ENCODE results near the gene SOX1. TPM values are rescaled to one million over a fixed set of nuclear protein-coding genes. Genes with fewer than 3 reads are reported as not detected.

SOX1 gene
- total and polyA plus RNA-seq, 2 donors (not counting 1 experiment from before 2014, with no cell fraction given), result not detected

DNA sequence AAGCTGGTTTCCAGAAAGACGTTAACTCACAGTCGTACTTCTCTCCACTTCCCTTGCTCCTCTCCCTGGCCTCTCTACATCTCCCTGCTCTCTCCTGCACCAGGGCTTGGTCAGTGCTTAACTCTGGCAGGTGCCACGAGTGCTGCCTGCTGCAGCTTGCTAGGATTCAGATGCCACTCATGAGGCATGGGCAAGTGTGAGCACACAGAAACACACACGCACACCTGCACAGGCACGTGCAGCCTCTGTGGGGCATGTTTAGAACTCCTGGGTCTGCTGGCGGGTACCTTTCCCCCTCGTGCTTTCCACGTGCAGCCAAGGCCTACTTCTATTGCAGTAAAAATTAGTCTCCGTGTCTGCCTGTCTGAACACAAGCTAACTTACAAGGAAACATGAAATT is 31.8 kb downstream of the SOX1 start:
- Mint-ChIP-seq H3K4me1 (no peaks in the 10 kb centered on the region), H3K27ac (no peak overlapping the region), H3K4me3 (no peak overlapping the region), H3K27me3 (peaks cover 55% of the 10 kb centered on the region), H3K9me3 (ENCODE audit: insufficient read depth) (no peaks in the 10 kb centered on the region)
- POLR2A ChIA-PET, result no interaction called here
- Histone ChIP-seq H4K20me1 (ENCODE audit: control insufficient read depth, insufficient read depth, low read length, poor library complexity, severe bottlenecking) (no peaks in the 10 kb centered on the region), H3K27ac (ENCODE audit: low read length in 2 of 2) (no peak overlapping the region), H3K9ac (ENCODE audit: low read length) (no peak overlapping the region), H3K4me2 (replicated peaks; ENCODE audit: low read depth, low read length, poor library complexity, severe bottlenecking) (no peak overlapping the region), H3K79me2 (ENCODE audit: control insufficient read depth, insufficient read depth, low read length) (no peaks in the 10 kb centered on the region), H3K4me3 (ENCODE audit: control extremely low read depth in 1 of 5, extremely low read depth in 1 of 5, insufficient read depth in 1 of 5, low read depth in 2 of 5, low read length in 4 of 5) (no peak overlapping the region), H3K4me1 (ENCODE audit: control insufficient read depth in 2 of 2, insufficient read depth in 2 of 2, low read length in 2 of 2) (no peaks in the 10 kb centered on the region), H2AFZ (ENCODE audit: insufficient read depth, low read depth, low read length, poor library complexity, severe bottlenecking) (no peak overlapping the region), H3K9me3 (ENCODE audit: control extremely low read depth in 1 of 3, control insufficient read depth in 2 of 3, insufficient read depth in 1 of 3, low read length in 2 of 3) (peaks cover 0 to 2% (median 0%) of the 10 kb centered on the region in 3 donors), H3K36me3 (replicated peaks in 1 of 2; ENCODE audit: control extremely low read depth in 1 of 2, control insufficient read depth in 1 of 2, extremely low read depth in 1 of 2, insufficient read depth in 2 of 2, low read length in 1 of 2) (no peaks in the 10 kb centered on the region), H3K27me3 (replicated peaks in 1 of 4; ENCODE audit: control extremely low read depth in 1 of 4, control insufficient read depth in 3 of 4, insufficient read depth in 4 of 4, low read length in 3 of 4) (peaks cover 0 to 16% (median 5%) of the 10 kb centered on the region in 4 experiments)
- intact Hi-C loops (cut with micrococcal nuclease), result no loop called here
- WGBS (ENCODE audit: insufficient coverage), result 84% methylated on average over 5 of the region's 9 CpGs
- TF ChIP-seq, protein P1, sequence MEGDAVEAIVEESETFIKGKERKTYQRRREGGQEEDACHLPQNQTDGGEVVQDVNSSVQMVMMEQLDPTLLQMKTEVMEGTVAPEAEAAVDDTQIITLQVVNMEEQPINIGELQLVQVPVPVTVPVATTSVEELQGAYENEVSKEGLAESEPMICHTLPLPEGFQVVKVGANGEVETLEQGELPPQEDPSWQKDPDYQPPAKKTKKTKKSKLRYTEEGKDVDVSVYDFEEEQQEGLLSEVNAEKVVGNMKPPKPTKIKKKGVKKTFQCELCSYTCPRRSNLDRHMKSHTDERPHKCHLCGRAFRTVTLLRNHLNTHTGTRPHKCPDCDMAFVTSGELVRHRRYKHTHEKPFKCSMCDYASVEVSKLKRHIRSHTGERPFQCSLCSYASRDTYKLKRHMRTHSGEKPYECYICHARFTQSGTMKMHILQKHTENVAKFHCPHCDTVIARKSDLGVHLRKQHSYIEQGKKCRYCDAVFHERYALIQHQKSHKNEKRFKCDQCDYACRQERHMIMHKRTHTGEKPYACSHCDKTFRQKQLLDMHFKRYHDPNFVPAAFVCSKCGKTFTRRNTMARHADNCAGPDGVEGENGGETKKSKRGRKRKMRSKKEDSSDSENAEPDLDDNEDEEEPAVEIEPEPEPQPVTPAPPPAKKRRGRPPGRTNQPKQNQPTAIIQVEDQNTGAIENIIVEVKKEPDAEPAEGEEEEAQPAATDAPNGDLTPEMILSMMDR (IDR thresholded peaks at IDR 0.05), result no peak
- TF ChIP-seq EZH2 (IDR thresholded peaks at IDR 0.05; ENCODE audit: borderline replicate concordance, insufficient read depth, low read depth, low read length, poor library complexity, severe bottlenecking), result no peak
- DNase-seq, result no peak
- no peak for ATAC-seq (ENCODE audit: low read depth)
- CTCF ChIA-PET, result no interaction called here

DNA sequence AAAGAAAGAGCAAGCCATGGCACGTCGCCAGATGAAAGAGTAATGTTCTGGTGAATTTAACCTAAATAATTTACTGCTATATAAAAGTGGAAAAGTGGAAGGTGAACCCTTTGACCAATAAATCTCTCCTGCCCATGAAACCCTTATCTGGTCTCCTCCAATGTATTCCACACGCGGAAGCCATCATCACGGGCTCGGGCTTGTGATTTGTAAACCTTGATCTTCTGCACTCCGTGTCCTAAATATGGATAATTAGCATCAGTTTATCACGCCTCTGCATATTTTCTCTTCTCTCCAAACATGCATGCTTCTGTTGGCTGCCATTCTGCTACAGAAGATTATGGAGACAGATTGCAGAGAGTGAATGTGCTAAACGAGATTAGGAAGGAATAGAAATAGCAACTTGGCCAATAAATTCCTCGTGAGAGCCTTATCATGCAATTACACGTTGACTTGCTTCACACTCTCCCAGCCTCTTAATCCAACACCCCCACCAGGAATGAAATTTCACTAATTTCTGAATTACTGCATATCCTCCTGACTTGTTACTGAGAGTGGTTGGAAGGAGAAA is 34.5 kb downstream of the SOX1 start:
- intact Hi-C loops (cut with micrococcal nuclease), result no loop called here
- peaks cover 2% of the 10 kb centered on the region for H3K4me1 Mint-ChIP-seq
- no peaks in the 10 kb centered on the region for H3K4me1 ChIP-seq (ENCODE audit: control insufficient read depth in 2 of 2, insufficient read depth in 2 of 2, low read length in 2 of 2)

More for the DNA sequence above, 34.5 kb downstream of the SOX1 start:
- no peak for ATAC-seq (ENCODE audit: low read depth)
- Histone ChIP-seq H3K27me3 (replicated peaks in 1 of 4; ENCODE audit: control extremely low read depth in 1 of 4, control insufficient read depth in 3 of 4, insufficient read depth in 4 of 4, low read length in 3 of 4) (peaks cover 0 to 19% (median 5%) of the 10 kb centered on the region in 4 experiments), H3K4me3 (ENCODE audit: control extremely low read depth in 1 of 5, extremely low read depth in 1 of 5, insufficient read depth in 1 of 5, low read depth in 2 of 5, low read length in 4 of 5) (no peak overlapping the region), H3K79me2 (ENCODE audit: control insufficient read depth, insufficient read depth, low read length) (no peaks in the 10 kb centered on the region), H3K9me3 (ENCODE audit: control extremely low read depth in 1 of 3, control insufficient read depth in 2 of 3, insufficient read depth in 1 of 3, low read length in 2 of 3) (peaks cover 0 to 5% (median 0%) of the 10 kb centered on the region in 3 donors), H3K36me3 (replicated peaks in 1 of 2; ENCODE audit: control extremely low read depth in 1 of 2, control insufficient read depth in 1 of 2, extremely low read depth in 1 of 2, insufficient read depth in 2 of 2, low read length in 1 of 2) (no peaks in the 10 kb centered on the region), H3K4me2 (replicated peaks; ENCODE audit: low read depth, low read length, poor library complexity, severe bottlenecking) (no peak overlapping the region), H3K9ac (ENCODE audit: low read length) (no peak overlapping the region), H2AFZ (ENCODE audit: insufficient read depth, low read depth, low read length, poor library complexity, severe bottlenecking) (no peak overlapping the region), H4K20me1 (ENCODE audit: control insufficient read depth, insufficient read depth, low read length, poor library complexity, severe bottlenecking) (no peaks in the 10 kb centered on the region), H3K27ac (ENCODE audit: low read length in 2 of 2) (no peak overlapping the region)
- WGBS (ENCODE audit: insufficient coverage), result no CpG with 5 or more reads among the region's 11 CpGs
- TF ChIP-seq, protein P1 (IDR thresholded peaks at IDR 0.05), result no peak
- TF ChIP-seq EZH2 (IDR thresholded peaks at IDR 0.05; ENCODE audit: borderline replicate concordance, insufficient read depth, low read depth, low read length, poor library complexity, severe bottlenecking), result no peak
- DNase-seq, result no peak
- ChIA-PET CTCF (no interaction called here), POLR2A (no interaction called here)
- Mint-ChIP-seq H3K9me3 (ENCODE audit: insufficient read depth) (no peaks in the 10 kb centered on the region), H3K4me3 (no peak overlapping the region), H3K27ac (no peak overlapping the region), H3K27me3 (peaks cover 57% of the 10 kb centered on the region)

All from B cell (primary cell).